ENCODE results near the gene IFITM2. TPM values are rescaled to one million over a fixed set of nuclear protein-coding genes. Genes with fewer than 3 reads are reported as not detected.
A peak's percentile ranks its signal among the peaks of the same experiment; 100 is the strongest.

The IFITM2 gene
- total and polyA plus RNA-seq, 2 of the 13 experiments (the other 11 are each of a cell fraction or from before 2014, with no cell fraction given): 13.8 to 267 TPM

- TF ChIP-seq HMGXB4 (CRISPR knock-in tag; IDR thresholded peaks at IDR 0.05; ENCODE audit: borderline replicate concordance in 1 of 2, low read depth in 1 of 2) (peak in 1 of 2 experiments; percentile 40; a peak in 1 of 4 replicates), SAP130 (CRISPR knock-in tag; IDR thresholded peaks at IDR 0.05; ENCODE audit: low read depth) (peak; percentile 36), KDM2A (CRISPR knock-in tag; IDR thresholded peaks at IDR 0.05; ENCODE audit: borderline replicate concordance, low read depth) (peak; percentile 71; the same call in 1 of the 2 replicates), CSRNP1 (CRISPR knock-in tag; IDR thresholded peaks at IDR 0.05) (0 out of 2 replicates have a peak, but pooled peaks have one; percentile 31), IKZF4 (CRISPR knock-in tag; IDR thresholded peaks at IDR 0.05; ENCODE audit: borderline replicate concordance, low read depth, not compliant biosample characterization) (peak; percentile 59), MYC (CRISPR knock-in tag; IDR thresholded peaks at IDR 0.05; ENCODE audit: borderline replicate concordance) (peak; percentile 29; the same call in 1 of the 2 replicates), THAP9 (CRISPR knock-in tag; IDR thresholded peaks at IDR 0.05; ENCODE audit: borderline replicate concordance) (peak; percentile 46; the same call in 1 of the 2 replicates), BORCS8-MEF2B (CRISPR knock-in tag; IDR thresholded peaks at IDR 0.05) (0 out of 2 replicates have a peak, but pooled peaks have one; percentile 54)
- TF ChIP-seq, protein P1, sequence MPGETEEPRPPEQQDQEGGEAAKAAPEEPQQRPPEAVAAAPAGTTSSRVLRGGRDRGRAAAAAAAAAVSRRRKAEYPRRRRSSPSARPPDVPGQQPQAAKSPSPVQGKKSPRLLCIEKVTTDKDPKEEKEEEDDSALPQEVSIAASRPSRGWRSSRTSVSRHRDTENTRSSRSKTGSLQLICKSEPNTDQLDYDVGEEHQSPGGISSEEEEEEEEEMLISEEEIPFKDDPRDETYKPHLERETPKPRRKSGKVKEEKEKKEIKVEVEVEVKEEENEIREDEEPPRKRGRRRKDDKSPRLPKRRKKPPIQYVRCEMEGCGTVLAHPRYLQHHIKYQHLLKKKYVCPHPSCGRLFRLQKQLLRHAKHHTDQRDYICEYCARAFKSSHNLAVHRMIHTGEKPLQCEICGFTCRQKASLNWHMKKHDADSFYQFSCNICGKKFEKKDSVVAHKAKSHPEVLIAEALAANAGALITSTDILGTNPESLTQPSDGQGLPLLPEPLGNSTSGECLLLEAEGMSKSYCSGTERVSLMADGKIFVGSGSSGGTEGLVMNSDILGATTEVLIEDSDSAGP (CRISPR knock-in tag; IDR thresholded peaks at IDR 0.05; ENCODE audit: borderline replicate concordance): peak; percentile 33; the same call in 1 of the 2 replicates
- TF ChIP-seq, protein P2, sequence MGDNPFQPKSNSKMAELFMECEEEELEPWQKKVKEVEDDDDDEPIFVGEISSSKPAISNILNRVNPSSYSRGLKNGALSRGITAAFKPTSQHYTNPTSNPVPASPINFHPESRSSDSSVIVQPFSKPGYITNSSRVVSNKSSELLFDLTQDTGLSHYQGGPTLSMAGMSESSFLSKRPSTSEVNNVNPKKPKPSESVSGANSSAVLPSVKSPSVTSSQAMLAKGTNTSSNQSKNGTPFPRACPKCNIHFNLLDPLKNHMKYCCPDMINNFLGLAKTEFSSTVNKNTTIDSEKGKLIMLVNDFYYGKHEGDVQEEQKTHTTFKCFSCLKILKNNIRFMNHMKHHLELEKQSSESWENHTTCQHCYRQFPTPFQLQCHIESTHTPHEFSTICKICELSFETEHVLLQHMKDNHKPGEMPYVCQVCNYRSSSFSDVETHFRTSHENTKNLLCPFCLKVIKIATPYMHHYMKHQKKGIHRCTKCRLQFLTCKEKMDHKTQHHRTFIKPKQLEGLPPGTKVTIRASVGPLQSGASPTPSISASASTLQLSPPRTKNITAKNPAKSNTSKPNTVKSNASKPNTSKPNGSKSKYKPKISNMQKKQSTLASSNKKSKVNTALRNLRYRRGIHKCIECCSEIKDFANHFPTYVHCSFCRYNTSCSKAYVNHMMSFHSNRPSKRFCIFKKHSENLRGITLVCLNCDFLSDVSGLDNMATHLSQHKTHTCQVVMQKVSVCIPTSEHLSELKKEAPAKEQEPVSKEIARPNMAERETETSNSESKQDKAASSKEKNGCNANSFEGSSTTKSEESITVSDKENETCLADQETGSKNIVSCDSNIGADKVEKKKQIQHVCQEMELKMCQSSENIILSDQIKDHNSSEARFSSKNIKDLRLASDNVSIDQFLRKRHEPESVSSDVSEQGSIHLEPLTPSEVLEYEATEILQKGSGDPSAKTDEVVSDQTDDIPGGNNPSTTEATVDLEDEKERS (CRISPR knock-in tag; IDR thresholded peaks at IDR 0.05): 0 out of 2 replicates have a peak, but pooled peaks have one; percentile 34
- TF ChIP-seq, protein P3, sequence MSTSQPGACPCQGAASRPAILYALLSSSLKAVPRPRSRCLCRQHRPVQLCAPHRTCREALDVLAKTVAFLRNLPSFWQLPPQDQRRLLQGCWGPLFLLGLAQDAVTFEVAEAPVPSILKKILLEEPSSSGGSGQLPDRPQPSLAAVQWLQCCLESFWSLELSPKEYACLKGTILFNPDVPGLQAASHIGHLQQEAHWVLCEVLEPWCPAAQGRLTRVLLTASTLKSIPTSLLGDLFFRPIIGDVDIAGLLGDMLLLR (CRISPR knock-in tag; IDR thresholded peaks at IDR 0.05): peak; percentile 6; the same call in 1 of the 2 replicates
Observed at GRCh38 chr11:319121-319887, 11.7 kb downstream of the IFITM2 start (continued).

All from HepG2 (cell line).